ENCODE measurements around the gene MYO5A.

The MYO5A gene

DNA sequence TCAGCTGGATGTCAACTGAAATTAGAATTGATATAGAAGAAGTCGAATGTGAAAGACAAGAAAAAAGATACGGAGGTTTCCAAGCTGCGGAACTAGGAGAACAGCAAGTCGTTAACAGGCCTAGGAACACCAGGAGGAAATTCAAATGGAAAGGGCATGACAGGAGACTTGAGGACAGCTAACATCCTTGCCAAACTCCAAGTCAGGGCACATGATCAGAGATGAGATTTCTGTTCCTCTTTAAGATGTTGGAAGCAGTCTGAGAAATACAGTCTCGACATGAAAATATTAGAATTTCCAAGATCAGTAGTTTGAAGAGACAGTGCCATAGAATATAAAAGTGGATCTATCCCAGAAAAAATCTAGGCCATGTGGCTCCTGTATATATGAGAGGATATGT lies 5.0 kb downstream of the MYO5A start:
- H3K27ac ChIP-seq = no peak overlapping the region
- TF ChIP-seq ZFX (IDR thresholded peaks at IDR 0.05) = no peak
- TF ChIP-seq, protein P1, sequence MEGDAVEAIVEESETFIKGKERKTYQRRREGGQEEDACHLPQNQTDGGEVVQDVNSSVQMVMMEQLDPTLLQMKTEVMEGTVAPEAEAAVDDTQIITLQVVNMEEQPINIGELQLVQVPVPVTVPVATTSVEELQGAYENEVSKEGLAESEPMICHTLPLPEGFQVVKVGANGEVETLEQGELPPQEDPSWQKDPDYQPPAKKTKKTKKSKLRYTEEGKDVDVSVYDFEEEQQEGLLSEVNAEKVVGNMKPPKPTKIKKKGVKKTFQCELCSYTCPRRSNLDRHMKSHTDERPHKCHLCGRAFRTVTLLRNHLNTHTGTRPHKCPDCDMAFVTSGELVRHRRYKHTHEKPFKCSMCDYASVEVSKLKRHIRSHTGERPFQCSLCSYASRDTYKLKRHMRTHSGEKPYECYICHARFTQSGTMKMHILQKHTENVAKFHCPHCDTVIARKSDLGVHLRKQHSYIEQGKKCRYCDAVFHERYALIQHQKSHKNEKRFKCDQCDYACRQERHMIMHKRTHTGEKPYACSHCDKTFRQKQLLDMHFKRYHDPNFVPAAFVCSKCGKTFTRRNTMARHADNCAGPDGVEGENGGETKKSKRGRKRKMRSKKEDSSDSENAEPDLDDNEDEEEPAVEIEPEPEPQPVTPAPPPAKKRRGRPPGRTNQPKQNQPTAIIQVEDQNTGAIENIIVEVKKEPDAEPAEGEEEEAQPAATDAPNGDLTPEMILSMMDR (conservative IDR thresholded peaks at IDR 0.05) = no peak

DNA sequence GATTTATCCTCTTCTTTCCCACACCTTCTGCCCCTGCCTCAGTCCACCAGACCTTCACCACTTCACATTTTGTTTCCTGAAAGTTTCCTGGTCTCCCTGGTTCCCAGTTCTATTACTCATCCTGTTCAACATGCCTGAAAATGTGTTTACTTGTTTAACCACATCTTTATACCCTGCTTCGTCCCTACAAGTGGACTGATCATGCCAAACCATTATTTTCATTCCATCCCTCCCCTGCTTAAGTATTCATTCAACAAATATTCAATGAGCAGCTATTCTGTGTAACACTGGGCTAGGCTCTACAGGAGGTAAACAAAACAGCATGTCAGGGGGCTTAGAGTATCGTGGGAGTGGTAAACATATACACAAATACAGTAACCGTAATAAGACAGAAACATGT lies 5.5 kb downstream of the MYO5A start:
- TF ChIP-seq, protein P1 (conservative IDR thresholded peaks at IDR 0.05) = no peak
- no peak for TF ChIP-seq ZFX (IDR thresholded peaks at IDR 0.05)
- H3K27ac ChIP-seq = no peak overlapping the region

DNA sequence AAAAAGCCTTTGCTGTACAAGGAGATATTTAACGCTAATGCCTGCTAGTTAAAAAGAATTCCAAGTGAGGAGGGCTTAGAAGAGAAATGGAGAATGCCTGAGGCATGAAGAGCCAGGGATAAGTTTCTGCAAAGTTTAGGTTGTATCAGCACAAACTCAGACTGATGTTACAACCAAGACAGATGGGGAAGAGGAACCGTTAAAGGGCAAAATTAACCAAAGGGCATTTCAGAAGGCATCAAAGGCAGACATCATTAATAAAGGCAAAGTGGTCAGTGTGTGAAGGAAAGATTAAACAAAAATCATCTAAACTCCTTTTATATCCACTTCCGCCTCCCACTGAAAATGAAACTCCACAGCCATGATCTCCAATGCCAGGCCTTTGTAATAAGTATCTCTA lies 7.0 kb downstream of the MYO5A start:
- H3K27ac ChIP-seq = no peak overlapping the region
- TF ChIP-seq, protein P1 (conservative IDR thresholded peaks at IDR 0.05) = no peak

DNA sequence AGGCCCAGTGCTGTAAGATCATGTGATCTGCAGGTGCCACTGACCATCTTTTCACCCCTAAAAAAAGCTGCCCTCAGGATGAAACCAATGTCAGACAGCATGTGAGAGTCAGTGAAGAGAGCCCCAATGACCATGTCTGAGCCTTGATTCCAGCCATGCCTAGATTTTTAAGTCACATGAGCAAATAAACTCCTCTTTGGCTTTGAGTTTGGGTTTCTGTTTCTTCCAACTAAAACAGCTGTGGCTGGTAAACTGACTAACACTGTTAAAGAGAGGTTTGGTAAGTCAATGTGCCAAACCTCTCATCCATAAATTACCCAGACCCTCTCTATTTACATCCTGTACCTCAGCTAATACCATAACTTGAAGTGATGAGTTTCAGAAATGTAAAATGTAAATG lies 8.3 kb downstream of the MYO5A start:
- TF ChIP-seq, protein P1 (conservative IDR thresholded peaks at IDR 0.05) = no peak
- no peak for TF ChIP-seq ZFX (IDR thresholded peaks at IDR 0.05)
- H3K27ac ChIP-seq = no peak overlapping the region

DNA sequence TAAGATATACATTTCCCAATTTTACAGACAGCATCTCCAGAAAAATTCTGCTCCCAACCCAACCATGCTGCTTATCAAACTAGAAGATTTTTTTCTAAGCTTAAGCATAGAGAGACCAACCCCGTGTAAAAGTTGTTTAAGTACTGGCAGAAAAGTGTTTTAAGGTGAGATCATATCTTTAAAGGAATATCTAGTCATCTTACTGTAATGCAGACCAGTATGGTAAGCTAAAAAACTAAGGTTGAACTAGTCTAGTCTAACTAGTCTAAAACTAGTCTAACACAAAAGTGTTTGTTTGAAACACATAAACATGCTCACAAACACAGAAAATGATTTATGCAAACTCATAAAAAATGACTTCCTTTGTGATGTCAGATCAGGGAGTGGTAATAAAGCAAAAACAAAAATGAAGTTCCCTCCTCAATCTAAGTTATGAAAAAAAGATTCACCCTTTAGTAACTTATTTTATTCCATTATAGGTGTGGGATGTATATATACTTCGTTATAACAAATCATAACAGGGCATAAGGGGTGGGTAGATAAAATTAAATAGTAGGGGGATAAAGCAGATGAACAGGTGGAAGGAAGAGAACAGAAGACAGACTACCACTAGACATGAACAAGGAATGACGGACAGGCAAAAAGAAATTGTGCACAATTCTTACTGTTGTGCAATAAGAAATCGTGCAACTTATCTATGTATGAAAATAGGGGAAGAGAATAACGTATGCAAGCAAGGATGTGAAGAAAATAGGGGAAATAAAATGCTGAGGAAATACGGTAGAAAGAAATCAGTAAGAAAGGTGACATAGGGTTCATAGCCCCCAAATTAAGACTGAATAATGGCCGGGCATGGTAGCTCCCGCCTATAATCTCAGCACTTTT lies 10.0 kb downstream of the MYO5A start:
- TF ChIP-seq, protein P1 (conservative IDR thresholded peaks at IDR 0.05) = no peak
- no peak for TF ChIP-seq ZFX (IDR thresholded peaks at IDR 0.05)
- no peak overlapping the region for H3K27ac ChIP-seq

DNA sequence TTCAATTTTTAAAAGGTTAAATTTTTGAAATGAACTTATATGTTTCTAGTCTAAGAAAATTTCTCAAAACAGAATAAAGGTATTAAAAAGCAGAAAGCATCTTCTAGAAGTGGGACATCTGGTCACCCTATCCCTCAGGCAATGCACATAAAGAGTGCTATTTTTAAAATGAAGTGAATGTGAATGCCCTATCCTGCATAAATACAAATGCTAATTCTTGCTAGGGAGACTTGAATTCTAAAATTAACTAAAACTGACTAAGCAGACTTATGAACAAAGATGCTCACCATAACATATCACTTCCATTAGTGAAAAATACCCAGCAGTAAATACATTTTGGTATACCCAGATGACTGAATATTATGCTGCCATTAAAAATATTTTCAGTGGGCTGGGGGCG lies 11.7 kb downstream of the MYO5A start:
- no peak overlapping the region for H3K27ac ChIP-seq
- TF ChIP-seq ZFX (IDR thresholded peaks at IDR 0.05) = no peak
- TF ChIP-seq, protein P1 (conservative IDR thresholded peaks at IDR 0.05) = no peak

DNA sequence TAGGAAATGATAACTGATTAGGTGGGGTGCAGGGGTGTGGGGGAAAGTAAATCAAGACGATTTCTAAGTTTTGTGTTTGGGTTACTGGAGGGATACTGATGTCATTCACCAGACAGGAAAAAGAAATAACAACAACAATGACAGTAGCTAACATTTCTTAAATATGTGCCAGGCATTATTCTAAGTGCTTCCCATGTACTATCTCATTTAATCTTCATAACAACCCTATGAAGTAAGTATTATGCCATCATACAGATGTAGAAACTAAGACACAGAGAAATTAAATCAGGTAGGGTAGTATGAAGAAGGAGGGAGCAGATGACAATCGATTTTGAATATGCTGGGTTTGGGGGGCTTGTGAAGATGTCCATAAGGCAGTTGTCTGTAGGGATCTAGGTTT lies 13.3 kb downstream of the MYO5A start:
- H3K27ac ChIP-seq = no peak overlapping the region
- no peak for TF ChIP-seq ZFX (IDR thresholded peaks at IDR 0.05)
- TF ChIP-seq, protein P1 (conservative IDR thresholded peaks at IDR 0.05) = no peak

Data from C4-2B (cell line).